Heart right ventricle (tissue), 16 donors: ENCODE results near the gene GYS2. TPM values are rescaled to one million over a fixed set of nuclear protein-coding genes. Genes with fewer than 3 reads are reported as not detected.

Experiments
- ATAC-seq, 8 donors: fragments of 200-7000 bp; cut with Tn5 transposase; one replicate each; pipeline ENCODE4 v1.9.1; 2020; ENCODE audit warnings: mild to moderate bottlenecking in 8 of 8, moderate library complexity in 8 of 8, moderate number of reproducible peaks in 1 of 8
- DNase-seq, 2 donors: peaks; one replicate each; pipeline ENCODE4 v3.0.0-alpha.2; 2020
- H3K27ac ChIP-seq, 10 donors: fragments of 200-600 bp; sonication (generic) in 2 of 10; one replicate each; pipeline versions ENCODE4 v1.5.0 to v1.8.0; 2020 to 2022; ENCODE audit warnings: mild to moderate bottlenecking in 3 of 10
- H3K27me3 ChIP-seq, 7 donors: fragments of 200-600 bp; one replicate each; pipeline ENCODE4 v1.8.0; 2021 to 2022; ENCODE audit warnings: mild to moderate bottlenecking in 2 of 7
- H3K36me3 ChIP-seq, 9 donors: fragments of 200-600 bp; sonication (generic) in 1 of 9; one replicate each; pipeline versions ENCODE4 v1.5.0 to v1.8.0; 2020 to 2022; ENCODE audit warnings: mild to moderate bottlenecking in 2 of 9
- H3K4me1 ChIP-seq, 9 donors: fragments of 200-600 bp; sonication (generic) in 1 of 9; one replicate each; pipeline versions ENCODE4 v1.5.0 to v1.8.0; 2020 to 2022; ENCODE audit warnings: mild to moderate bottlenecking in 4 of 9
- H3K4me3 ChIP-seq, 10 donors: fragments of 200-600 bp; sonication (generic) in 2 of 10; one replicate each; pipeline versions ENCODE4 v1.5.0 to v1.8.0; 2020 to 2022; ENCODE audit warnings: mild to moderate bottlenecking in 7 of 10, moderate library complexity in 2 of 10
- H3K9me3 ChIP-seq, 11 donors: fragments of 200-600 bp in 10 of 11; sonication (generic) in 2 of 11; one replicate each; pipeline versions ENCODE4 v1.5.0 to v1.8.0; 2013 to 2022; ENCODE audit warnings: mild to moderate bottlenecking in 2 of 11, control low read depth in 1 of 11, moderate library complexity in 1 of 11
- CTCF ChIP-seq, 9 donors: fragments of 200-600 bp; sonication (generic) in 2 of 9; IDR thresholded peaks; one replicate each; pipeline versions ENCODE4 v1.5.0 to v1.8.0; 2021 to 2022; ENCODE audit warnings: antibody characterized with exemption in 9 of 9, mild to moderate bottlenecking in 5 of 9, moderate library complexity in 1 of 9
- WGBS, 2 donors: extraction: QIAGEN DNeasy Blood & Tissue Kit; methylation state at CpG; one replicate each; pipeline ENCODE4 v1.1.7; 2013; ENCODE audit warnings: inconsistent platforms in 1 of 2; 5-methylcytosine and 5-hydroxymethylcytosine counted together
- intact Hi-C, 10 donors: fragments of 100-400 bp; cut with DNase I; formaldehyde crosslinking; loops; one replicate each; pipeline versions ENCODE4 v1.11.1 to v1.14.2; 2022
- polyA plus RNA-seq, 2 donors: library from polyadenylated mRNA; stranded (reverse); fragments of 200-250 nt; gene quantifications; one replicate each; pipeline ENCODE4 v1.2.3, GENCODE V29; 2013
- total RNA-seq, 10 donors: library from RNA; stranded (reverse); fragmentation: NEBNext Ultra II Directional in 3 of 10; extraction: Animal tissue kit (Norgen Biotek cat#: 25700) in 3 of 10; gene quantifications; one replicate each; pipeline versions ENCODE4 v1.2.1 to v1.2.4, GENCODE V29; 2021 to 2023
- donor health status: Arrhythmogenic right ventricular cardiomyopathy.
- donor health status: ischemic (EF 13 %, LVEDD 7.1; RV severe dilation, severe dysfunction).
- donor health status: healthy with polysubstance abuse.
- donor health status: DM: no; HTN: yes; CAD: no.
- donor health status: DM: no; HTN: no; CAD: no.
- donor health status: ischemic (EF 25% LVEDD 6.9; RV normal size, moderate dysfunction).
- donor health status: ischemic (EF 25% LVEDD 5.7; RV mildly dilated, moderate dysfunction).
- donor health status: healthy.
- donor health status: DM: yes; HTN: yes; CAD: no.
- donor health status: Ischemic cardiomyopathy.
- donor health status: ischemic (EF 35%, LVEDD 5.7; RV mildly dilated, moderate dysfunction).
- donor health status: nonischemic (EF 11% LVEDD 7.7; RV severe dilation, severe dysfunction).
- donor health status: DM: yes; HTN: yes; CAD: no.
- donor health status: PGD.
- donor health status: ischemic (EF 29% LVEDD 5.4; RV normal size, mild dysfunction).
- donor health status: nonischemic (EF 23%, LVEDD 6.1; RV moderate dilation, normal function).

Gene GYS2
- total and polyA plus RNA-seq, 12 donors = 0.09 to 0.37 (median 0.15) TPM; not detected in 7

GRCh38 chr12:21509768-21510167 is 94.9 kb downstream of the GYS2 start:
- Histone ChIP-seq H3K4me1 (peaks cover 0 to 14% (median 5%) of the 10 kb centered on the region in 9 donors), H3K9me3 (no peaks in the 10 kb centered on the region), H3K4me3 (no peak overlapping the region), H3K36me3 (peaks cover 0 to 76% (median 7%) of the 10 kb centered on the region in 9 donors), H3K27ac (no peak overlapping the region), H3K27me3 (no peaks in the 10 kb centered on the region)
- DNase-seq (no peak), ATAC-seq (no peak)
- no peak for TF ChIP-seq CTCF (IDR thresholded peaks at IDR 0.05)
- intact Hi-C loops = loop anchor here in 2 of 10 donors (10.0 kb wide), 2 partner anchors 145 to 175 kb away; partner anchors contain the start of gene LDHB (in 1 of the 2)
- 47 to 48% methylated on average over 2 of the region's 2 CpGs for WGBS, 2 donors

DNA sequence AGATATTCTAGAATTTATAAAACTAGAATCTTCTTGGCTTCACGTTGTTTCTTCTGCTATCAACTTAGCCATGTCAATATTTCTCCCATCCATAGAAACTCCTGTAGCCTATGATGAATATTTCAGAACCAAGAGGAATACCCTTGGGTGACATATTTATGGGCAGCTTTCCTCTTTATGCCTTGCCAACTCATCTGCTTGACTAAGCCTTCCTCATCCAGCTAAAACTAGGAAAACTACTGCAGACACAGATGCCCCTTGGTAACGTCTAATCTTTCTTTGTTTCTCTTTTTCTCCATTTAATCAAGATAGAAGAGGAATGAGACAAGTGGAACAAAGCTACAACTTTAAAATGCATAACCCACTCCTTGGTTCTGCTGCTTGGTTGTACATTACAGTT is 96.8 kb downstream of the GYS2 start:
- Histone ChIP-seq H3K4me3 (no peak overlapping the region), H3K36me3 (peaks cover 0 to 57% (median 7%) of the 10 kb centered on the region in 9 donors), H3K27ac (no peak overlapping the region), H3K9me3 (no peaks in the 10 kb centered on the region), H3K27me3 (no peaks in the 10 kb centered on the region), H3K4me1 (peaks cover 0 to 32% (median 21%) of the 10 kb centered on the region in 9 donors)
- intact Hi-C loops = loop anchor here in 1 of 10 donors (10.0 kb wide), 1 partner anchor 147 kb away; the partner anchor contains the start of gene LDHB
- ATAC-seq (no peak), DNase-seq (no peak)
- no peak for TF ChIP-seq CTCF (IDR thresholded peaks at IDR 0.05)
- 78 to 80% methylated on average over 2 of the region's 2 CpGs for WGBS, 2 donors

DNA sequence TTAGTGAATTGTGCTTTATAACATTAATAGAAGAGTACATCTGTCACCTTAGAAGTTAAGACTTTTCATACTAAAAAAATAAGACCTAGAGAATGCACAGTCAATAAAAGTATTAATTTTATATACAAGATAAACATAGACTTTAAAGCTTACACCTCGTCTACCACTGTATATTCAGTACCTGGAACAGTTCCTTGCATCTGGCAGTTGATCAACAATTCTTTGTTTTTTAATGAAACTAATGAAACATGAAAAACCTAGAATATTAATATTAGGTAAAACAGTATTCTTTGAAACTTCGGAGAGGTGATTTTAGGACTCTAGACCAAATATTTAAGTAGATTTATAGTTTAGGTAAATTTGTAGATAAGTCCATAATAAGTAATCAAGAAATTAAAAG is 98.8 kb downstream of the GYS2 start:
- H3K27me3 ChIP-seq = no peaks in the 10 kb centered on the region
- H3K4me1 ChIP-seq = peaks cover 0 to 39% (median 27%) of the 10 kb centered on the region in 9 donors
- ATAC-seq (no peak), DNase-seq (no peak)
- H3K9me3 ChIP-seq = no peaks in the 10 kb centered on the region
- no peak overlapping the region for H3K27ac ChIP-seq
- intact Hi-C loops = loop anchor here in 1 of 10 donors (10.0 kb wide), 1 partner anchor 149 kb away; the partner anchor contains the start of gene LDHB
- no peak overlapping the region for H3K4me3 ChIP-seq
- H3K36me3 ChIP-seq = peaks cover 0 to 37% (median 0%) of the 10 kb centered on the region in 9 donors
- WGBS, 2 donors = 42 to 61% methylated on average over 2 of the region's 2 CpGs
- no peak for TF ChIP-seq CTCF (IDR thresholded peaks at IDR 0.05)

DNA sequence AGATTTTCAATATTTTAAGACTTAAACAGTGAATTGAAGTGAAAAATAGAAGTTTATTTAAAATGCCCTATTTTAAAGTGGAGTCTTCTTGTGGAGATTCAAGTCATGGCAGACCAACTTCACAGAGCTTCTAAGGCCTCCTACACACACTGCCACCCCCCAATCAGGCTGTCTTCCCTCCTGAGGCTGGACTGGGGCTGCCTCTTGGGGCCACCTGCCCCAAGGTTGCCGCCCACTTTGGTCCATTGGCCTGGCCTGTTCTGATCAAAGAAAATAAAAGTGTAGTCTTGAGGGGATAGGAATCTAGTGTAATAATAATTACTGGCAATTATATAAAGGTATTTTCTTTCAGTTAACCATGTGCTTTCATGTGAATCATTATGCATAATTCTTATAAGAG is 101.8 kb downstream of the GYS2 start:
- DNase-seq (no peak), ATAC-seq (no peak)
- 86 to 92% methylated on average over 1 of the region's 1 CpG for WGBS, 2 donors
- Histone ChIP-seq H3K4me1 (peaks cover 0 to 66% (median 51%) of the 10 kb centered on the region in 9 donors), H3K9me3 (no peaks in the 10 kb centered on the region), H3K36me3 (peaks cover 0 to 26% (median 2%) of the 10 kb centered on the region in 9 donors), H3K27ac (peak overlapping the region in 1 of 10 donors; percentile 92), H3K27me3 (no peaks in the 10 kb centered on the region), H3K4me3 (peak overlapping the region in 9 of 10 donors; percentile 74 to 98 (median 90))
- no peak for TF ChIP-seq CTCF (IDR thresholded peaks at IDR 0.05)
- intact Hi-C loops = loop anchor here in 5 of 10 donors (5.0 to 10.0 kb wide), 4 partner anchors 66 to 179 kb away; partner anchors contain the start of genes LDHB (in 4 of the 5) and PYROXD1 (in 1 of the 5)
